H9 (cell line): ENCODE results near the gene KAT6B. TPM values are rescaled to one million over a fixed set of nuclear protein-coding genes. Genes with fewer than 3 reads are reported as not detected.

Experiments used
- DNase-seq: peaks from one replicate; pipeline ENCODE4 v3.0.0-alpha.2; 2017
- H2AFZ ChIP-seq: one replicate; pipeline ENCODE4 v1.6.1; 2013; ENCODE audit warnings: mild to moderate bottlenecking, low read length, control low read depth, moderate library complexity
- H2AK5ac ChIP-seq: 2 replicates; pipeline ENCODE4 v1.6.1; 2013; ENCODE audit warnings: low read length, control low read depth, mixed read lengths; ENCODE audit not compliant: insufficient read length
- H2BK120ac ChIP-seq: one replicate; pipeline ENCODE4 v1.6.1; 2013; ENCODE audit warnings: low read depth, mild to moderate bottlenecking, low read length, control low read depth, inconsistent platforms; ENCODE audit not compliant: poor library complexity, severe bottlenecking
- H2BK12ac ChIP-seq: 2 replicates; pipeline ENCODE4 v1.6.1; 2013; ENCODE audit warnings: low read length, control low read depth, mixed read lengths, low read depth; ENCODE audit not compliant: insufficient read length
- H2BK15ac ChIP-seq: 2 replicates; pipeline ENCODE4 v1.6.1; 2013; ENCODE audit warnings: low read depth, low read length, control low read depth
- H2BK20ac ChIP-seq: one replicate; pipeline ENCODE4 v1.6.1; 2013; ENCODE audit warnings: low read depth, mild to moderate bottlenecking, low read length, control low read depth, inconsistent platforms; ENCODE audit not compliant: poor library complexity, severe bottlenecking
- H2BK5ac ChIP-seq: 2 replicates; pipeline ENCODE4 v1.6.1; 2013; ENCODE audit warnings: low read length, control low read depth, mixed read lengths; ENCODE audit not compliant: insufficient read length
- H3K14ac ChIP-seq: 2 replicates; pipeline ENCODE4 v1.6.1; 2013; ENCODE audit warnings: low read length, control low read depth; ENCODE audit not compliant: insufficient read depth
- H3K18ac ChIP-seq: 2 replicates; pipeline ENCODE4 v1.6.1; 2013; ENCODE audit warnings: low read depth, mild to moderate bottlenecking, mixed read lengths, low read length, control low read depth; ENCODE audit not compliant: insufficient read length
- H3K23ac ChIP-seq: 2 replicates; pipeline ENCODE4 v1.6.1; 2013; ENCODE audit warnings: low read length, control low read depth, mixed read lengths, low read depth; ENCODE audit not compliant: insufficient read length
- H3K23me2 ChIP-seq: 2 replicates; pipeline ENCODE4 v1.6.1; 2013; ENCODE audit warnings: low read depth, mild to moderate bottlenecking, mixed read lengths, low read length, control low read depth; ENCODE audit not compliant: insufficient read length, poor library complexity, severe bottlenecking
- H3K27ac ChIP-seq: 2 replicates; pipeline ENCODE4 v1.5.1; 2013; ENCODE audit warnings: low read length, control low read depth, mixed read lengths, low read depth; ENCODE audit not compliant: insufficient read length
- H3K27me3 ChIP-seq: 2 replicates; pipeline ENCODE4 v1.6.1; 2013; ENCODE audit warnings: low read length, control low read depth, inconsistent platforms; ENCODE audit not compliant: insufficient read depth
- H3K4ac ChIP-seq: 2 replicates; pipeline ENCODE4 v1.6.1; 2013; ENCODE audit warnings: low read depth, mild to moderate bottlenecking, control low read depth, inconsistent platforms, low read length, moderate library complexity
- H3K4me1 ChIP-seq: 2 replicates; pipeline ENCODE4 v1.6.1; 2013; ENCODE audit warnings: low read length, control low read depth, inconsistent platforms; ENCODE audit not compliant: insufficient read depth
- H3K4me2 ChIP-seq: 2 replicates; pipeline ENCODE4 v1.6.1; 2013; ENCODE audit warnings: low read length, control low read depth, mixed read lengths; ENCODE audit not compliant: insufficient read length, insufficient read depth
- H3K56ac ChIP-seq: 2 replicates; pipeline ENCODE4 v1.6.1; 2013; ENCODE audit warnings: low read depth, mild to moderate bottlenecking, mixed read lengths, low read length, control low read depth; ENCODE audit not compliant: insufficient read length
- H3K79me1 ChIP-seq: 2 replicates; pipeline ENCODE4 v1.6.1; 2013; ENCODE audit warnings: low read depth, mild to moderate bottlenecking, moderate library complexity, low read length, control low read depth, inconsistent platforms; ENCODE audit not compliant: insufficient read depth, poor library complexity, severe bottlenecking
- H3K79me2 ChIP-seq: 2 replicates; pipeline ENCODE4 v1.6.1; 2013; ENCODE audit warnings: low read length, control low read depth, inconsistent platforms; ENCODE audit not compliant: insufficient read depth
- H3K9ac ChIP-seq: 2 replicates; pipeline ENCODE4 v1.6.1; 2013; ENCODE audit warnings: low read length, control low read depth, mixed read lengths; ENCODE audit not compliant: insufficient read length; ENCODE audit errors: extremely low read depth
- H3K9me3 ChIP-seq: one replicate; pipeline ENCODE4 v1.6.1; 2013; ENCODE audit warnings: low read depth, low read length, inconsistent platforms; ENCODE audit not compliant: control insufficient read depth
- H3T11ph ChIP-seq: one replicate; pipeline ENCODE4 v1.6.1; 2013; ENCODE audit warnings: mild to moderate bottlenecking, low read length, control low read depth, inconsistent platforms
- H4K20me1 ChIP-seq: one replicate; pipeline ENCODE4 v1.6.1; 2013; ENCODE audit not compliant: control insufficient read depth, insufficient read length, insufficient read depth
- H4K5ac ChIP-seq: 2 replicates; pipeline ENCODE4 v1.6.1; 2013; ENCODE audit warnings: low read depth, mild to moderate bottlenecking, mixed read lengths, low read length, control low read depth; ENCODE audit not compliant: insufficient read length
- H4K8ac ChIP-seq: replicated peaks from 2 replicates; pipeline ENCODE4 v1.6.1; 2013; ENCODE audit warnings: low read length, control low read depth, mixed read lengths, low read depth; ENCODE audit not compliant: insufficient read length
- H4K91ac ChIP-seq: 2 replicates; pipeline ENCODE4 v1.6.1; 2013; ENCODE audit warnings: low read depth, mild to moderate bottlenecking, moderate library complexity, mixed read lengths, low read length, control low read depth; ENCODE audit not compliant: insufficient read length
- H3K27ac Mint-ChIP-seq, 3 experiments: 2 replicates in 2 of 3; 3 replicates in 1 of 3; pipeline ENCODE4 v1.8.0; 2020 to 2021; ENCODE audit warnings: mixed read lengths in 3 of 3, mild to moderate bottlenecking in 1 of 3, moderate library complexity in 1 of 3
- H3K27me3 Mint-ChIP-seq: 2 replicates; pipeline ENCODE4 v1.8.0; 2021; ENCODE audit warnings: low read depth, mild to moderate bottlenecking, moderate library complexity, mixed read lengths
- H3K36me3 Mint-ChIP-seq, 3 experiments: 2 replicates in 2 of 3; 3 replicates in 1 of 3; pipeline ENCODE4 v1.8.0; 2020 to 2021; ENCODE audit warnings: low read depth in 3 of 3, mixed read lengths in 3 of 3; ENCODE audit not compliant: insufficient read depth in 1 of 3
- H3K4me1 Mint-ChIP-seq, 2 experiments: 2 replicates each; pipeline ENCODE4 v1.8.0; 2020; ENCODE audit warnings: mixed read lengths in 2 of 2
- H3K4me3 Mint-ChIP-seq, 2 experiments: 2 replicates in 1 of 2; 3 replicates in 1 of 2; pipeline ENCODE4 v1.8.0; 2020 to 2021; ENCODE audit warnings: mild to moderate bottlenecking in 2 of 2, mixed read lengths in 2 of 2, moderate library complexity in 1 of 2
- H3K9me3 Mint-ChIP-seq, 2 experiments: 2 replicates in 1 of 2; 3 replicates in 1 of 2; pipeline ENCODE4 v1.8.0; 2020; ENCODE audit warnings: mild to moderate bottlenecking in 2 of 2, mixed read lengths in 2 of 2, moderate library complexity in 1 of 2
- CTCF ChIP-seq: fragments of 200-600 bp; sonication (generic); conservative IDR thresholded peaks from 3 replicates; pipeline ENCODE4 v1.8.0; 2021; ENCODE audit warnings: antibody characterized with exemption, mild to moderate bottlenecking
- WGBS: extraction: QIAGEN DNeasy Blood & Tissue Kit; methylation state at CpG from one replicate; pipeline ENCODE4 v1.1.7; 2013; ENCODE audit warnings: missing lambda C conversion rate, low lambda C conversion rate, mixed read lengths; ENCODE audit not compliant: insufficient read length; ENCODE audit errors: extremely low coverage; 5-methylcytosine and 5-hydroxymethylcytosine counted together
- total RNA-seq: library from RNA; stranded (reverse); gene quantifications from 2 replicates; pipeline ENCODE4 v1.2.1, GENCODE V29; 2021

Gene KAT6B
- total RNA-seq, 1 experiment from 2014 or later: 34.2 TPM

DNA sequence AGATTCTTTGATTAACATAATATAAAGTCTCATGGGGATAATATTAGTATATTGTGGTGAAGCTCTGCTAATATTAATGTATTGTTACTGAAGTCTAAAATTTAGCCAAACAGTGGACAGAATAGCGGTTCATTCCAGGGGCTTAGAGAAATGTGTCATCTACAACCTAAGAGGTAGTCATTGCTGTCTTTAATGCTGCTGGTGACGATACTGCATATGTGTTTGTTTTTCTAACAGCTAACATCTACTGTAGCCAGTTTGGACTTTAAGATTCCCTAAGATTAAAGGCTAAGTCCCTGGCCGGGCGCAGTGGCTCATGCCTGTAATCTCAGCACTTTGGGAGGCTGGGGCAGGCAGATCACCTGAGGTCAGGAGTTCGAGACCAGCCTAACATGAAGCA, 183.0 kb downstream of the KAT6B start:
- H2BK12ac ChIP-seq: no peak overlapping the region
- Mint-ChIP-seq H3K27ac (peak overlapping the region in 1 of 3 experiments; percentile 62; a peak in 1 of 7 replicates), H3K9me3 (no peaks in the 10 kb centered on the region), H3K4me1 (peaks cover 2 to 3% of the 10 kb centered on the region in 2 experiments), H3K4me3 (no peak overlapping the region), H3K27me3 (no peaks in the 10 kb centered on the region), H3K36me3 (peaks cover 0 to 7% (median 0%) of the 10 kb centered on the region in 3 experiments; a peak in 3 of 7 replicates)
- DNase-seq: no peak
- H3K4ac ChIP-seq: no peak overlapping the region
- H2AFZ ChIP-seq: no peak overlapping the region
- no peaks in the 10 kb centered on the region for H3K23me2 ChIP-seq
- no peak overlapping the region for H3K56ac ChIP-seq
- no peak overlapping the region for H3K23ac ChIP-seq
- H2BK20ac ChIP-seq: no peak overlapping the region
- TF ChIP-seq CTCF: no peak
- no peaks in the 10 kb centered on the region for H3K4me1 ChIP-seq
- WGBS: no CpG with 5 or more reads among the region's 5 CpGs
- no peaks in the 10 kb centered on the region for H3K79me1 ChIP-seq
- H2BK120ac ChIP-seq: no peak overlapping the region
- no peak overlapping the region for H4K5ac ChIP-seq
- no peaks in the 10 kb centered on the region for H3K27me3 ChIP-seq
- H2BK15ac ChIP-seq: no peak overlapping the region
- no peak overlapping the region for H2AK5ac ChIP-seq
- H3K9ac ChIP-seq: no peak overlapping the region
- no peaks in the 10 kb centered on the region for H4K20me1 ChIP-seq
- no peak overlapping the region for H3K14ac ChIP-seq
- no peak overlapping the region for H3K4me2 ChIP-seq
- H3K27ac ChIP-seq: no peak overlapping the region
- no peak overlapping the region for H4K91ac ChIP-seq
- H3T11ph ChIP-seq: no peak overlapping the region
- H2BK5ac ChIP-seq: no peak overlapping the region
- H3K9me3 ChIP-seq: no peaks in the 10 kb centered on the region
- no peak overlapping the region for H4K8ac ChIP-seq
- no peaks in the 10 kb centered on the region for H3K79me2 ChIP-seq
- no peak overlapping the region for H3K18ac ChIP-seq
